GM12878 (cell line): ENCODE results near the gene OTULIN. TPM values are rescaled to one million over a fixed set of nuclear protein-coding genes. Genes with fewer than 3 reads are reported as not detected.
A peak's percentile ranks its signal among the peaks of the same experiment; 100 is the strongest.

Experiments used
- ATAC-seq: fragments of 200-7000 bp; cut with Tn5 transposase; 3 replicates; pipeline ENCODE4 v1.9.1; 2020; ENCODE audit warnings: mild to moderate bottlenecking, moderate library complexity
- BruUV-seq: library from RNA; stranded (reverse); fragments of 400-500 nt; replicated peaks from 2 replicates; lab custom pipeline; 2021; lab: Mats Ljungman, UMichigan
- CTCF ChIA-PET: fragments of 300-600 bp; sonication (Branson Sonifier 250); formaldehyde crosslinking; extraction: SDS; loops from one replicate; lab custom pipeline; 2021; ENCODE audit warnings: inconsistent platforms; lab: Yijun Ruan, JAX
- POLR2A ChIA-PET: fragments of 350-600 bp; formaldehyde crosslinking; extraction: SDS; loops from one replicate; lab custom pipeline; 2021; ENCODE audit warnings: inconsistent platforms; lab: Charles Lee
- RAD21 ChIA-PET: fragments of 300-600 bp; sonication (Branson Sonifier 250); formaldehyde crosslinking; loops from one replicate; lab custom pipeline; 2023; ENCODE audit warnings: antibody characterized with exemption; ENCODE audit not compliant: unreplicated experiment; lab: Charles Lee
- SMC1A ChIA-PET: fragments of 300-600 bp; sonication (Branson Sonifier 250); formaldehyde crosslinking; loops from one replicate; lab custom pipeline; 2023; ENCODE audit not compliant: unreplicated experiment, uncharacterized antibody; lab: Charles Lee
- DNase-seq: peaks from one replicate; pipeline ENCODE4 v3.0.0-alpha.2; 2011; ENCODE audit warnings: low read depth, low spot score
- FAIRE-seq: peaks from 3 replicates; lab custom pipeline; 2011; peaks lifted over from hg19 to GRCh38; lab: Jason Lieb, UNC
- H2AFZ ChIP-seq: 2 replicates; pipeline ENCODE4 v1.6.0; 2011; ENCODE audit warnings: low read depth, low read length, control low read depth; ENCODE audit not compliant: control insufficient read depth
- H3K27ac ChIP-seq: 2 replicates; pipeline ENCODE4 v1.5.1; 2011; ENCODE audit warnings: control low read depth; ENCODE audit not compliant: control insufficient read depth, insufficient read depth
- H3K27me3 ChIP-seq, 2 experiments: replicated peaks in 1 of 2; 2 replicates each; pipeline versions ENCODE4 v1.6.0 to v1.6.1; 2011; ENCODE audit warnings: low read length in 1 of 2; ENCODE audit not compliant: control insufficient read depth in 2 of 2, insufficient read depth in 2 of 2
- H3K36me3 ChIP-seq, 2 experiments: 2 replicates each; pipeline ENCODE4 v1.5.1; 2011; ENCODE audit warnings: low read length in 1 of 2; ENCODE audit not compliant: control insufficient read depth in 2 of 2, insufficient read depth in 2 of 2
- H3K4me1 ChIP-seq: 2 replicates; pipeline ENCODE4 v1.6.1; 2011; ENCODE audit warnings: mild to moderate bottlenecking, low read length, moderate library complexity, mixed read lengths; ENCODE audit not compliant: control insufficient read depth, insufficient read depth
- H3K4me2 ChIP-seq: 2 replicates; pipeline ENCODE4 v1.6.0; 2011; ENCODE audit warnings: control low read depth; ENCODE audit not compliant: control insufficient read depth, insufficient read depth
- H3K4me3 ChIP-seq: fragments of 200-600 bp; sonication (generic); 2 replicates; pipeline ENCODE4 v1.5.1; 2016
- H3K79me2 ChIP-seq: 2 replicates; pipeline ENCODE4 v1.6.0; 2011; ENCODE audit warnings: low read length; ENCODE audit not compliant: control insufficient read depth, insufficient read depth
- H3K9ac ChIP-seq: 2 replicates; pipeline ENCODE4 v1.8.0; 2011; ENCODE audit warnings: low read length, control low read depth, mixed read lengths; ENCODE audit not compliant: control insufficient read depth, insufficient read depth
- H3K9me3 ChIP-seq: replicated peaks from 3 replicates; pipeline ENCODE4 v1.5.1; 2011; ENCODE audit warnings: mild to moderate bottlenecking, low read length; ENCODE audit not compliant: control insufficient read depth, insufficient read depth
- H4K20me1 ChIP-seq: 2 replicates; pipeline ENCODE4 v1.6.0; 2011; ENCODE audit not compliant: control insufficient read depth, insufficient read depth
- ATF7 ChIP-seq: fragments of 450-650 bp; IDR thresholded peaks from 2 replicates; pipeline ENCODE4 v1.6.1; 2016; ENCODE audit warnings: low read depth, mild to moderate bottlenecking
- BRCA1 ChIP-seq: IDR thresholded peaks from 2 replicates; pipeline ENCODE4 v1.6.1; 2011; ENCODE audit warnings: low read depth, low read length, improper control_type of control experiment
- CBFB ChIP-seq: IDR thresholded peaks from 2 replicates; pipeline ENCODE4 v1.6.1; 2016; ENCODE audit warnings: antibody characterized with exemption, low read depth
- CBX3 ChIP-seq: fragments of 200-600 bp; sonication (generic); IDR thresholded peaks from 2 replicates; pipeline ENCODE4 v1.6.1; 2016; ENCODE audit warnings: low read depth, borderline replicate concordance
- CHD1 ChIP-seq: IDR thresholded peaks from 2 replicates; pipeline ENCODE4 v1.6.1; 2012; ENCODE audit warnings: low read depth, low read length, improper control_type of control experiment
- DPF2 ChIP-seq: fragments of 450-650 bp; IDR thresholded peaks from 2 replicates; pipeline ENCODE4 v1.6.1; 2017; ENCODE audit warnings: mild to moderate bottlenecking
- FOXK2 ChIP-seq: fragments of 450-650 bp; IDR thresholded peaks from 2 replicates; pipeline ENCODE4 v1.6.1; 2017; ENCODE audit warnings: mild to moderate bottlenecking, moderate library complexity
- FOXM1 ChIP-seq: IDR thresholded peaks from 2 replicates; pipeline ENCODE4 v1.6.1; 2012; ENCODE audit warnings: low read depth, mild to moderate bottlenecking, inconsistent platforms, low read length, moderate library complexity
- GABPA ChIP-seq: IDR thresholded peaks from 2 replicates; pipeline ENCODE4 v1.6.1; 2014; ENCODE audit warnings: antibody characterized with exemption, low read depth, mild to moderate bottlenecking, inconsistent platforms
- HSF1 ChIP-seq: fragments of 150-350 bp; IDR thresholded peaks from 2 replicates; pipeline ENCODE4 v1.6.1; 2014; ENCODE audit warnings: mild to moderate bottlenecking, low read depth, low read length
- IKZF1 ChIP-seq: fragments of 450-650 bp; conservative IDR thresholded peaks from 2 replicates; pipeline ENCODE4 v1.6.1; 2017; ENCODE audit warnings: antibody characterized with exemption, mild to moderate bottlenecking
- MAX ChIP-seq: IDR thresholded peaks from 2 replicates; pipeline ENCODE4 v1.6.1; 2012; ENCODE audit warnings: low read depth, low read length, improper control_type of control experiment
- MEF2A ChIP-seq: IDR thresholded peaks from 2 replicates; pipeline ENCODE4 v1.6.1; 2011; ENCODE audit warnings: low read depth, mild to moderate bottlenecking, low read length, moderate library complexity; ENCODE audit not compliant: insufficient read depth
- NBN ChIP-seq: fragments of 450-650 bp; IDR thresholded peaks from 2 replicates; pipeline ENCODE4 v1.6.1; 2016
- RAD21 ChIP-seq: IDR thresholded peaks from 2 replicates; pipeline ENCODE4 v1.6.1; 2011; ENCODE audit warnings: mild to moderate bottlenecking, low read depth, low read length, moderate library complexity; ENCODE audit not compliant: insufficient read depth
- SMC3 ChIP-seq: IDR thresholded peaks from 2 replicates; pipeline ENCODE4 v1.6.1; 2011; ENCODE audit warnings: low read length, improper control_type of control experiment, borderline replicate concordance
- SREBF2 ChIP-seq: IDR thresholded peaks from 2 replicates; pipeline ENCODE4 v1.6.1; 2012; ENCODE audit warnings: mild to moderate bottlenecking, low read length
- SUPT20H ChIP-seq: IDR thresholded peaks from 2 replicates; pipeline ENCODE4 v1.6.1; 2011; ENCODE audit warnings: low read depth, mild to moderate bottlenecking, low read length, moderate library complexity, borderline replicate concordance; ENCODE audit not compliant: control insufficient read depth
- TBL1XR1 ChIP-seq: IDR thresholded peaks from 2 replicates; pipeline ENCODE4 v1.6.1; 2012; ENCODE audit warnings: low read depth, low read length, improper control_type of control experiment
- YBX1 ChIP-seq: fragments of 450-650 bp; IDR thresholded peaks from 2 replicates; pipeline ENCODE4 v1.6.1; 2016; ENCODE audit warnings: antibody characterized with exemption
- ZZZ3 ChIP-seq: IDR thresholded peaks from 2 replicates; pipeline ENCODE4 v1.6.1; 2011; ENCODE audit warnings: low read depth; ENCODE audit not compliant: control insufficient read depth, insufficient read length
- WGBS: methylation state at CpG from one replicate; pipeline ENCODE4 v1.1.6; 2016; ENCODE audit warnings: low lambda C conversion rate; ENCODE audit not compliant: insufficient replicate concordance, insufficient coverage; ENCODE audit errors: missing lambda C conversion rate; 5-methylcytosine and 5-hydroxymethylcytosine counted together
- in situ Hi-C: fragments of 300-500 bp; cut with MboI; formaldehyde crosslinking; loops from 9 replicates; pipeline ENCODE4 v1.14.3; 2018; ENCODE audit warnings: mixed read lengths
- intact Hi-C: fragments of 100-400 bp; cut with micrococcal nuclease; formaldehyde crosslinking; loops from one replicate; pipeline ENCODE4 v1.14.2; 2022; ENCODE audit not compliant: unreplicated experiment
- polyA plus RNA-seq, 11 experiments: library from polyadenylated mRNA; depleted of rRNA in 4 of 11; unstranded in 6 of 11; stranded (reverse) in 5 of 11; fragments of >200 nt; fragmentation: Nextera tagmentation in 4 of 11; fragmentation: Illumina TruSeq in 1 of 11; extraction: Ambion mirVana in 4 of 11; extraction: Trizol in 1 of 11; gene quantifications; 1 replicate in 1 of 11; 2 replicates in 10 of 11; pipeline versions ENCODE4 v1.2.1 to v1.2.3, GENCODE V29; 2011 to 2016; ENCODE audit warnings: inconsistent platforms in 2 of 11, missing spikeins in 2 of 11, low read depth in 1 of 11
- total RNA-seq, 4 experiments: library from RNA; depleted of rRNA in 3 of 4; stranded (reverse); fragments of >200 nt in 3 of 4; fragmentation: Illumina TruSeq in 1 of 4; extraction: Trizol in 1 of 4; gene quantifications; 2 replicates each; pipeline versions ENCODE4 v1.2.1 to v1.2.3, GENCODE V29; 2013 to 2021
- TF ChIP-seq, protein P1 (sequence below): IDR thresholded peaks from 2 replicates; pipeline ENCODE4 v1.6.1; 2011; ENCODE audit warnings: low read depth, low read length, improper control_type of control experiment, borderline replicate concordance
- TF ChIP-seq, protein P2 (sequence below): IDR thresholded peaks from 2 replicates; pipeline ENCODE4 v1.6.1; 2012; ENCODE audit warnings: low read length, inconsistent platforms

Gene OTULIN
- total and polyA plus RNA-seq, 10 of the 15 experiments (the other 5 are each of a cell fraction or from before 2014, with no cell fraction given): 6.6 to 70.5 (median 28.7) TPM

GRCh38 chr5:14707811-14708390, 43.4 kb downstream of the OTULIN start (continued):
- TF ChIP-seq, protein P1, sequence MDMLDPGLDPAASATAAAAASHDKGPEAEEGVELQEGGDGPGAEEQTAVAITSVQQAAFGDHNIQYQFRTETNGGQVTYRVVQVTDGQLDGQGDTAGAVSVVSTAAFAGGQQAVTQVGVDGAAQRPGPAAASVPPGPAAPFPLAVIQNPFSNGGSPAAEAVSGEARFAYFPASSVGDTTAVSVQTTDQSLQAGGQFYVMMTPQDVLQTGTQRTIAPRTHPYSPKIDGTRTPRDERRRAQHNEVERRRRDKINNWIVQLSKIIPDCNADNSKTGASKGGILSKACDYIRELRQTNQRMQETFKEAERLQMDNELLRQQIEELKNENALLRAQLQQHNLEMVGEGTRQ: no peak
- TF ChIP-seq ZZZ3: no peak
- no peak for TF ChIP-seq CBX3
- no peak for TF ChIP-seq SREBF2
- TF ChIP-seq IKZF1: no peak
- TF ChIP-seq NBN: no peak
- no peak for TF ChIP-seq CBFB
- no peak for TF ChIP-seq SUPT20H
- TF ChIP-seq GABPA: no peak
- TF ChIP-seq FOXM1: no peak

- Histone ChIP-seq H3K4me2 (no peak overlapping the region), H3K27me3 (no peaks in the 10 kb centered on the region), H2AFZ (no peak overlapping the region), H3K9me3 (no peaks in the 10 kb centered on the region), H3K27ac (no peak overlapping the region), H3K4me1 (no peaks in the 10 kb centered on the region), H3K9ac (no peak overlapping the region), H3K36me3 (peaks cover 26 to 29% of the 10 kb centered on the region in 2 experiments), H3K4me3 (no peak overlapping the region), H4K20me1 (no peaks in the 10 kb centered on the region), H3K79me2 (no peaks in the 10 kb centered on the region)
- FAIRE-seq (no peak), DNase-seq (no peak), ATAC-seq (no peak)
- SMC1A ChIA-PET: interaction anchor here (0.5 to 1.6 kb wide), 4 partner anchors 14 to 122 kb away, joined by 3 to 8 read pairs (median 5); no protein-coding TSS in a partner anchor
- POLR2A ChIA-PET: no interaction called here
- in situ Hi-C loops (loop anchor here (25.0 kb wide), 1 partner anchor 1754 kb away; the partner anchor contains the start of gene ZNF622), intact Hi-C loops (no loop called here)
- BruUV-seq: TSS peak; percentile 5
- RAD21 ChIA-PET: no interaction called here
- CTCF ChIA-PET: interaction anchor here (1.1 to 1.7 kb wide), 2 partner anchors 19 to 306 kb away, joined by 5 read pairs; no protein-coding TSS in a partner anchor
- 98% methylated on average over 5 of the region's 5 CpGs for WGBS
- no peak for TF ChIP-seq CHD1
- no peak for TF ChIP-seq TBL1XR1
- TF ChIP-seq DPF2: no peak
- no peak for TF ChIP-seq YBX1
- no peak for TF ChIP-seq RAD21
- no peak for TF ChIP-seq MEF2A
- TF ChIP-seq, protein P2, sequence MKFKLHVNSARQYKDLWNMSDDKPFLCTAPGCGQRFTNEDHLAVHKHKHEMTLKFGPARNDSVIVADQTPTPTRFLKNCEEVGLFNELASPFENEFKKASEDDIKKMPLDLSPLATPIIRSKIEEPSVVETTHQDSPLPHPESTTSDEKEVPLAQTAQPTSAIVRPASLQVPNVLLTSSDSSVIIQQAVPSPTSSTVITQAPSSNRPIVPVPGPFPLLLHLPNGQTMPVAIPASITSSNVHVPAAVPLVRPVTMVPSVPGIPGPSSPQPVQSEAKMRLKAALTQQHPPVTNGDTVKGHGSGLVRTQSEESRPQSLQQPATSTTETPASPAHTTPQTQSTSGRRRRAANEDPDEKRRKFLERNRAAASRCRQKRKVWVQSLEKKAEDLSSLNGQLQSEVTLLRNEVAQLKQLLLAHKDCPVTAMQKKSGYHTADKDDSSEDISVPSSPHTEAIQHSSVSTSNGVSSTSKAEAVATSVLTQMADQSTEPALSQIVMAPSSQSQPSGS: no peak
- no peak for TF ChIP-seq FOXM1
- no peak for TF ChIP-seq BRCA1
- no peak for TF ChIP-seq ATF7
- no peak for TF ChIP-seq FOXK2
- TF ChIP-seq SMC3: no peak
- no peak for TF ChIP-seq MAX
- no peak for TF ChIP-seq HSF1
Observed at GRCh38 chr5:14708551-14708950, 44.0 kb downstream of the OTULIN start.
